Type B pancreatic cell (in vitro differentiated cells): ENCODE results near the gene UNKL. TPM values are rescaled to one million over a fixed set of nuclear protein-coding genes. Genes with fewer than 3 reads are reported as not detected.
A peak's percentile ranks its signal among the peaks of the same experiment; 100 is the strongest.

Experiments
- DNase-seq: peaks from one replicate; pipeline ENCODE4 v3.0.0; 2021; ENCODE audit warnings: mixed read lengths; ENCODE audit not compliant: unreplicated experiment; ENCODE audit errors: extremely low spot score
- H3K27ac Mint-ChIP-seq: 2 replicates; pipeline ENCODE4 v1.8.0; 2021; ENCODE audit warnings: mild to moderate bottlenecking, mixed read lengths
- H3K27me3 Mint-ChIP-seq: 2 replicates; pipeline ENCODE4 v1.8.0; 2021; ENCODE audit warnings: mixed read lengths
- H3K36me3 Mint-ChIP-seq: 2 replicates; pipeline ENCODE4 v1.8.0; 2021; ENCODE audit warnings: mixed read lengths
- H3K4me1 Mint-ChIP-seq: one replicate; pipeline ENCODE4 v1.8.0; 2021; ENCODE audit warnings: mixed read lengths; ENCODE audit not compliant: unreplicated experiment
- H3K4me3 Mint-ChIP-seq: 2 replicates; pipeline ENCODE4 v1.8.0; 2021; ENCODE audit warnings: mild to moderate bottlenecking, mixed read lengths
- H3K9me3 Mint-ChIP-seq: 2 replicates; pipeline ENCODE4 v1.8.0; 2021; ENCODE audit warnings: mixed read lengths
- CTCF ChIP-seq: fragments of 200-600 bp; sonication (generic); conservative IDR thresholded peaks from 2 replicates; pipeline ENCODE4 v1.5.0; 2021; ENCODE audit warnings: antibody characterized with exemption, mild to moderate bottlenecking
- total RNA-seq: library from RNA; stranded (reverse); gene quantifications from 2 replicates; pipeline ENCODE4 v1.2.1, GENCODE V29; 2021; ENCODE audit warnings: low replicate concordance

Gene UNKL
- total RNA-seq, 1 donor from 2014 or later: 26.1 TPM

- no peak for TF ChIP-seq CTCF
- H3K9me3 Mint-ChIP-seq: no peaks in the 10 kb centered on the region
- H3K27me3 Mint-ChIP-seq: no peaks in the 10 kb centered on the region
- H3K36me3 Mint-ChIP-seq: no peaks in the 10 kb centered on the region
- DNase-seq: peak; percentile 91
- H3K4me3 Mint-ChIP-seq: peak within 1 kb of the TSS; percentile 90
- H3K27ac Mint-ChIP-seq: peak within 1 kb of the TSS; percentile 74
- peaks cover 12% of the 10 kb centered on the region for H3K4me1 Mint-ChIP-seq
Measured at GRCh38 chr16:1351582-1352362, 62.7 kb downstream of the UNKL start, which contains the start of the genes GNPTG and TSR3. GNPTG (plus strand) TSS chr16:1351931; CDS start chr16:1351966, 35 bp downstream. TSR3 (minus strand) TSS chr16:1351878; CDS start chr16:1351804, 74 bp downstream.

GRCh38 chr16:1351215-1351581 lies 63.3 kb downstream of the UNKL start:
- peaks cover 12% of the 10 kb centered on the region for H3K4me1 Mint-ChIP-seq
- DNase-seq: no peak
- no peaks in the 10 kb centered on the region for H3K36me3 Mint-ChIP-seq
- no peaks in the 10 kb centered on the region for H3K27me3 Mint-ChIP-seq
- peak overlapping the region; percentile 87 for H3K4me3 Mint-ChIP-seq
- no peaks in the 10 kb centered on the region for H3K9me3 Mint-ChIP-seq
- H3K27ac Mint-ChIP-seq: peak overlapping the region; percentile 50
- TF ChIP-seq CTCF: no peak

GRCh38 chr16:1350691-1351090 lies 63.8 kb downstream of the UNKL start:
- Mint-ChIP-seq H3K9me3 (no peaks in the 10 kb centered on the region), H3K27me3 (no peaks in the 10 kb centered on the region), H3K4me3 (peak overlapping the region; percentile 87), H3K4me1 (peaks cover 12% of the 10 kb centered on the region), H3K27ac (peak overlapping the region; percentile 50), H3K36me3 (no peaks in the 10 kb centered on the region)
- no peak for TF ChIP-seq CTCF
- no peak for DNase-seq

GRCh38 chr16:1349951-1350350 lies 64.6 kb downstream of the UNKL start:
- no peak for TF ChIP-seq CTCF
- DNase-seq: no peak

GRCh38 chr16:1349351-1349750 lies 65.2 kb downstream of the UNKL start:
- no peaks in the 10 kb centered on the region for H3K36me3 Mint-ChIP-seq
- no peak for DNase-seq
- peaks cover 12% of the 10 kb centered on the region for H3K4me1 Mint-ChIP-seq
- H3K27ac Mint-ChIP-seq: no peak overlapping the region
- no peak overlapping the region for H3K4me3 Mint-ChIP-seq
- H3K9me3 Mint-ChIP-seq: no peaks in the 10 kb centered on the region
- no peaks in the 10 kb centered on the region for H3K27me3 Mint-ChIP-seq
- TF ChIP-seq CTCF: no peak

More at GRCh38 chr16:1349951-1350350, 64.6 kb downstream of the UNKL start:
- Mint-ChIP-seq H3K4me3 (peak overlapping the region; percentile 87), H3K4me1 (peaks cover 12% of the 10 kb centered on the region), H3K36me3 (no peaks in the 10 kb centered on the region), H3K9me3 (no peaks in the 10 kb centered on the region), H3K27ac (no peak overlapping the region), H3K27me3 (no peaks in the 10 kb centered on the region)
